GM21723 (cell line): ENCODE data around the gene ATG9B.
"Not testable (repeated sequence)": the region's sequence is repeated elsewhere in the genome, so short reads cannot be mapped to it uniquely, and the experiment has no call there.

Experiments used
- ATAC-seq: cut with Tn5 transposase; IDR thresholded peaks from one replicate; pipeline ENCODE4 v1.9.1; 2021; ENCODE audit warnings: mild to moderate bottlenecking, moderate library complexity; ENCODE audit not compliant: unreplicated experiment

Gene ATG9B

DNA sequence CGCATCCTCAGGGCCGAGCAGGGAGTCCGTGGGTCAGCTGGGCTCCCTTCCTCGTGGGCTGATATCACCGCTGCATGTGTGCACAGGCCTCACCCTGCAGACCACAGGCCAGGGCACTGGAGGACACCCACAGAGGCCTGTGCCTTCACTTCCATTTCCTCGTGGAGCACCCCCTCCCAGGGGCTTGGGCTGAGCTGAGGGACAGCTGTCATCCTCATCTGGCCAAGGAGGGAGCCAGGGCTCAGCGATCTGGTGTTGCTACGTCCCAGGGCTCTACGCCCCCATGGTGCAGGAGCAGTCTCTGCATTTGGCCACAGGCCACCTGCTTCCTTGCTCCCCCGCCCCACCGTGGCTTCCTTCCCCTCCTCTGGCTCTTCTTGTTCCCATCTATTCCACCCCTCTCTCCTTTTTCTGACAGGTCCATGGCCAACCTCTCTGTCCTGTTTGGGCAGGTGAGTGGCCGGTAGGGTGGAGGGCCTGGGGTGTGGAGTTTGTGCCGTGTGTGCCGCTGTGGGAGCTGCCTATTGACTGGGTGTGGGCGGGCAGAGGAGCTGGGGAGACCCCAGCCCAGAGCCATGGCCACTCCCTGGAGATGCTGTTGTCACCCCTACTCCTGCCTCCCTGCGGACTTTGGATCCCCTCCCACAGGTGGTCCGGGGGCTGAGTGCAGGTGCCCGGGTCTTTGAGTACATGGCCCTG lies 15.7 kb upstream of the ATG9B start:
- no peak for ATAC-seq

- peak; percentile 43 for ATAC-seq
Measured at GRCh38 chr7:151038951-151039849, 14.9 kb upstream of the ATG9B start.

DNA sequence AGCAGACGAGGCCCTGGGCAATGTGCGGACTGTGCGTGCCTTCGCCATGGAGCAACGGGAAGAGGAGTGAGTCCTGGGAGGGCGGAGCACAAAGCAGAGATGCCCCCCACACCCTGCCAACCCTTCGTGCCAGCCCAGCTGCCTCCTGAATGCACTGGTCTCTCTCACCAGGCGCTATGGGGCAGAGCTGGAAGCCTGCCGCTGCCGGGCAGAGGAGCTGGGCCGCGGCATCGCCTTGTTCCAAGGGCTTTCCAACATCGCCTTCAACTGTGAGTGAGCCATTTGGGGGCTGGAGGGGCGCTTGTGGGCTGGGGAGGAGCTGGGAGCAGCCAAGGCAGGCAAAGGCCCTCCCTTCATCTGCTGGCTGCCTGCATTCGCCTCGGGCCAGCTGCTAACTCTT lies 11.6 kb upstream of the ATG9B start:
- no peak for ATAC-seq

GRCh38 chr7:151035026-151035717 lies 10.9 kb upstream of the ATG9B start:
- ATAC-seq = no peak

- no peak for ATAC-seq
Measured at GRCh38 chr7:151034312-151035025, 10.2 kb upstream of the ATG9B start.

GRCh38 chr7:151033864-151034249 lies 9.6 kb upstream of the ATG9B start:
- ATAC-seq = no peak

DNA sequence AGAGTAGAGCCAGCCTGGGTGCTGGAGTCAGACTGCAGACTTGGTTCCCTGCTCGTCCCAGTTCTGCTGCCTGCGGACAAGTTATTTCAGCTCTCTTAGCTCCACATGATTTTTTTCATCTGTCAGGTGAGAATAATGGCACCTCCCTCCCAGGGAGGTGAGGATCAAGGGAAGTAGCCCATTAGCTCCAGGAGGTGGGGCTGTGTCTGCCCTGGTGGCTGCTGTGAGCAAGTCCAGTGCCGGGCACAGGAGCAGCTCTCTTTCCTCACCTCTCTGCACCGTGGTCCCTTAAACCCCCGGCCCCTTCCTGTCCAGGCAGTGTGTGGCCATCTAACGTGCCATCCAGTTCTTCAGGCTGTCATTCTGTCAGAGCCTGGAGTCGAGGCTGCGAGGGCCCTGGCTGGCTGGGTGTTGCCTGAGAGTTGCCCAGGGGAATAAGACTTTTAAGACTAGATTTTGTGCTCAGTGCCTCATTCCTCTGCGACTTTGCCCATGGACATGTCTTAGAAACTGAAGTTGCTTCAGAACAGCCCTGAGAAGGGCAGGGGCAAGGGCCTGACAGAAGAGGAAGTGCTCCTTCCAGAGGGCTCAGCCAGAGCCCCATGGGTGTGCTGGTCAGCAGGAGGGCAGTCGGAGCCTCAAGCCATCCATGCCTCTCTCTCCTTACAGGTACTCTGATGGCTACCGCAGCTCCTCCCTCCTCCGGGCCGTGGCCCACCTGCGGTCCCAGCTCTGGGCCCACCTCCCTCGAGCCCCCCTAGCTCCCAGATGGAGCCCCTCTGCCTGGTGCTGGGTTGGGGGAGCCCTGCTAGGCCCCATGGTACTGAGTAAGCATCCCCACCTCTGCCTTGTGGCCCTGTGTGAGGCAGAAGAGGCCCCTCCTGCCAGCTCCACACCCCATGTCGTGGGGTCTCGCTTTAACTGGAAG lies 8.9 kb upstream of the ATG9B start:
- ATAC-seq = no peak

DNA sequence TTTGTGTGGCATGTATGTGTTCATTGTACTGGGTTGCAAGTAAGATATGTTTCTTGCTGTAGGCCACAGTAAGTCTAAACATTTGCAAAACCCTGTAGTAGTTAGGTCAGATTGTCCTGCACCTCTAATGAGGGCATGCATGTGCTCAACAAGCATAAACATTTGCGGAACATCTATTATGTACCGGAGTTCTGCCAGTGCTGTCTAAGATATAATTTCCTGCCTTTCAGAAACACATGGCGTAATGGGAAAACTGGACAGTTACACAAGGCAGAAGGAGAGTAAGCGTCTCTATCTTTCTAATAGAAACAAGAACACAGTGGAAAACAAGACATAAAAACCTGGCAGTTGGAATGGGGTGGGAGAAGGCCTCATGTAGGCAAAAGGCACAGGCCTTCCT lies 6.7 kb upstream of the ATG9B start:
- ATAC-seq = no peak

- no peak for ATAC-seq
Measured at GRCh38 chr7:151028948-151029501, 4.7 kb upstream of the ATG9B start.

DNA sequence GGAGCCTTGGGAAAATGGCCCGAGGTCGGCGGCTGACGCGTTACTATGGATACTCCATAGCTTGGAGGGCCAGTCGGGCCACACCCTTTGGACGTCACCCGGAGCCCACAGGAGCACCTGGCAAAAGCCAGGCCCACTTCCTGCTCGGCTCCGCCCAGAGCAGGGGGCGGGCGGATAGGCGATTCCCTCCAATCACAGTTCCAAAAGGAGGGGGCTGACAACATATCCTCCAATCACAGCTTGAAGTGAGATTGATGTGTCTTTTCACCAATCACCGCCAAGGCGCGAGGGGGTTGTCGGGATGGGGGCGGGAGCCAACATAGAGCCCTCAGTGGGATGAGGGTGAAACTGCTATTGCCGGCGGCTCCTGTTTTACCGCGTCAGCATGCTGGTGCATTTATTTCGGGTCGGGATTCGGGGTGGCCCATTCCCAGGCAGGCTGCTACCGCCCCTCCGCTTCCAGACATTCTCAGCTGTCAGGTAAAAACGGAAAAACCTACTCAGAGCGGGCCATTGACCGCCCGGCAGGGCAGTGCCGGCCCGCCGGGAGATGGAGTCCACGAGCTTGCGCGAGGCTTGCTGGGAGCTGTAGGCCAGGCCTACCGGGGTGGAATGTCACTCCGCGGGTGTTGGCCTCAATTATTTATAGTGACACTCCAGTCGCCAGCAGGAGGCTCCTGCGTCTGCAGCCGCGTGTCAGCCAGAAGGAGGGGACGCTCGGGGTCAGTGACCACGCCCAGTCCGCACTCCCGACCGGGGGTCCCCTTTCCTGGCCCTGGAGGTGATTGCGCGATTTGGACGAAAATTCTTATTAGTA lies 4.0 kb upstream of the ATG9B start, which contains the start of gene ABCB8:
Gene ABCB8 (plus strand): TSS at position 320 of the 817 bp plus-strand sequence. CDS start 66 bp downstream, at position 386.
- peak; percentile 96 for ATAC-seq

GRCh38 chr7:151027728-151028130 lies 3.4 kb upstream of the ATG9B start:
- peak; percentile 6 for ATAC-seq

GRCh38 chr7:151026771-151027727 lies 2.8 kb upstream of the ATG9B start:
- not testable (repeated sequence) for ATAC-seq

GRCh38 chr7:151025924-151026671 lies 1.8 kb upstream of the ATG9B start:
- ATAC-seq = no peak

DNA sequence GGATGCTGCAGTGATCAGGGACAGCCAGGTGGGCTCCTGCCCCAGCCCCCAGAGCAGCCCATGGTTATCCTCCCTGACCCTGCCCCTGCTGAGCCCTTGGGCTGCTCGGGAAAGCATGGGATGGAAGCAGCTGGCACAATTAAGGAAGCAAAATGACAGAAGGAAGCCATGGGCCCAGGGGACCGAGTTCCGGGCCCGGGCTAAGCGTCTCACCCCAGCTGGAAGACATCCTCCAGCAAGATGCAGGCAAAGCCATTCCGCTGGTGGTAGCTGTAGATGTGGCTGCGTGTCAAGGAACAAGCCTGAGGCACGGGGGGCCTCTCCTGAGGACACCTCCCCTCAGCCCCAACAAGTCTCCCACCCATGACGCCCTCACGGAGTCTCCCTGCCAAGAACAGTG lies 1.1 kb downstream of the ATG9B start:
- no peak for ATAC-seq

DNA sequence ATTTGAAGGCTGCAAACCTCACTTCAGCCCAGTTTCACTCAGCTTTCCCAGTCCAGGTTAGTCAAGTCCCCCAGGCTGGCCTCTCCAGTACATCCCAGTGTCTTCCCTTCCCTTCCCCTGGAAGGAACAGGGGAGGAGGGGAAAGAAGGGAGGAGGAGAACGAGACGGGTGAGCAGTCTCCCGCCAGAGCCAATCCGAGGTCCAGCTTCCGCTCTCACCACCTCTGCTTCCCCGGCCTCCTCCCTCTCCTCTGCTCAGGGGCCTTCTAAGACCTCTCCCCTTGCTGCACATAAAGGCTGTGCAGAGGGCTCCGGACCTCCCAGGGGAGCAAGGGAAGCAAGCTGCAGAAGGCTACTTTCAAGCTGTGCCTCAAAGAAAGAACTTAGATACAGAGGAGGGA lies 4.1 kb downstream of the ATG9B start:
- no peak for ATAC-seq

DNA sequence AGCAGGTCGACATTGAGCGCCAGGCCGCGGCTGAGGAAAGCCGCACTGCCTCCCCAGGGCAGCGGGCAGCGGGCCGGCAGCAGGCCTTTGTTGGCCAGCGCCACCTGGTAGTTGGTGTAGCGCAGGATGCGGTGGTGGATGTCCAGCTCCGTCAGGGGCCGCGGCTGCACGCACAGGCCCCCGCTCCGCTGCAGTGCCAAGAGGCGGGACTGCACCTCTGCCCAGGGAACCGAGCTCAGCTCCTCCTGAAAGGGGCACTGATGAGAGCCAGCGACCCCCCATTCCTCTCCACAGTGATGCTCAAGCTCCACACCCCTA lies 5.2 kb downstream of the ATG9B start:
- ATAC-seq = no peak
